Bronchial epithelial cell (primary cell): ENCODE results near the gene PLIN1. TPM values are rescaled to one million over a fixed set of nuclear protein-coding genes. Genes with fewer than 3 reads are reported as not detected.

Experiments used
- DNase-seq: peaks from one replicate; pipeline ENCODE4 v3.0.0-alpha.2; 2010; ENCODE audit warnings: low read depth
- FAIRE-seq: peaks from 2 replicates; lab custom pipeline; 2011; peaks lifted over from hg19 to GRCh38; lab: Jason Lieb, UNC
- H3K27me3 ChIP-seq: 2 replicates; pipeline ENCODE4 v1.5.1; 2011; ENCODE audit warnings: low read length; ENCODE audit not compliant: control insufficient read depth, insufficient read depth
- H3K36me3 ChIP-seq: 2 replicates; pipeline ENCODE4 v1.5.1; 2011; ENCODE audit warnings: low read length; ENCODE audit not compliant: control insufficient read depth, insufficient read depth
- H3K4me3 ChIP-seq: 2 replicates; pipeline ENCODE4 v1.5.1; 2011; ENCODE audit warnings: mild to moderate bottlenecking, low read depth, low read length, control low read depth
- CTCF ChIP-seq: IDR thresholded peaks from 2 replicates; pipeline ENCODE4 v1.5.1; 2011; ENCODE audit warnings: mild to moderate bottlenecking, moderate library complexity, low read length, control low read depth, inconsistent platforms; ENCODE audit not compliant: insufficient read depth, severe bottlenecking
- total RNA-seq: library from RNA; depleted of rRNA; stranded (reverse); fragments of >200 nt; gene quantifications from 2 replicates; pipeline ENCODE4 v1.2.1, GENCODE V29; 2014

The PLIN1 gene
- total RNA-seq, 1 donor from 2014 or later, result under 0.01 TPM

DNA sequence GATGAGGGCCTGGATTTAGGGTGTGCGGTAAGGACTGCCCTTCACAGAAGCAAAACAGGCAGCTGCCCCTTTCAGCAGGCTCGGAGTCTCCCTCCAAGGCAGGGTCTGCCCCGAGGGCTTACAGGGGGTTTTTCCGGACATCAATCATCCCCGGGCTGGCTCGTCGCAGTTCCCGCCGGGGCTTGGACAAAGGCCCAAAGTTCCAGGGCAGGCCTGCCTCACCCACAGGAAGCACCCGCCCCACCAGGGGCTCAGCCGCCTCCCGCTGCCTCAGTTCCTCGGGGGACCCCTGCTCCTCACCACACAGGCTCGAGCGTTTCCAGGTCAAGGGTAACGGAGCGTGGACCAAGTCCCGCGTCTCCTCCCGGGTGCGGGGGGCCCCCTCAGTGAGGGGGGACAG, 50.9 kb downstream of the PLIN1 start:
- Histone ChIP-seq H3K4me3 (no peak overlapping the region), H3K36me3 (peaks cover 15% of the 10 kb centered on the region), H3K27me3 (no peaks in the 10 kb centered on the region)
- DNase-seq (no peak), FAIRE-seq (no peak)
- TF ChIP-seq CTCF, result no peak

DNA sequence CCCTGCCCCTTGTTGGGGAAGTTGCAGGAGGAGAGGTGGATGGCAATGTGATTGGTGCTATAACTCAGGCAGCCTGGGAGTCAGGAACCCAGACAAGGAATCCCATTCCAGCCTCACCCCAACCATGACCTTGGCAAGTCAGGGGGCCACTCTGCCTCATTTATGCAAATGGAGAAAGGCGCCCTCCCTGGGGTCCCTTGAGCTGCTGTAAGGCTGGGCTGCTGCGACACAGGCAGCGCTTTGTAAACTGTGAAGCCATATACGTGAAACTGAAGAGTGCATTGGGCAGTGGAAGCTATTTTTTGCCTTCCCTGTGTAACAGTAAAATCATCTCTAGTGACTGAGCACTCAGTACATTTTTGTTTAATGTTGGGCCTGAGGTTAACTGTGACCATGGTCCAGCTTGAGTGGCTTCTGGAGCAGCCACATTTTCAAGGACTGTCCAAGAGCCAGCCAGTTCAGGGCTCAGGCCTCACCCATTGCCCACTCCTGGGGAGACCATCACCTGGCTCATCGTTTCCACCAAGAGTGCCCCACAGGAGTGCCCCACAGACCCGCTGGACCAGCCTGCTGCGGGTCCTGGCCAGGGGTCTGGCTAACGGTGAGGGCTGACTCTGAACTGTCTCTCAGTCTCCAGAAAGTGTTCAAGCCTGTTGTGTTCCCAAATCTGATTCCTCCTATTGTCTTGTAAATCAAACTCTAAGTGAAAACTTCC, 51.8 kb downstream of the PLIN1 start:
- no peak for TF ChIP-seq CTCF
- FAIRE-seq, result no peak
- Histone ChIP-seq H3K27me3 (no peaks in the 10 kb centered on the region), H3K36me3 (peaks cover 17% of the 10 kb centered on the region), H3K4me3 (no peak overlapping the region)
- DNase-seq, result no peak

- no peak for TF ChIP-seq CTCF
- DNase-seq (no peak), FAIRE-seq (no peak)
- H3K27me3 ChIP-seq, result no peaks in the 10 kb centered on the region
- H3K4me3 ChIP-seq, result no peak overlapping the region
- peaks cover 20% of the 10 kb centered on the region for H3K36me3 ChIP-seq
Observed at GRCh38 chr15:89625716-89626115, 53.5 kb downstream of the PLIN1 start.

- no peaks in the 10 kb centered on the region for H3K27me3 ChIP-seq
Observed at GRCh38 chr15:89623165-89623564, 56.0 kb downstream of the PLIN1 start.

GRCh38 chr15:89621547-89621946, 57.6 kb downstream of the PLIN1 start:
- Histone ChIP-seq H3K36me3 (peaks cover 18% of the 10 kb centered on the region), H3K27me3 (no peaks in the 10 kb centered on the region), H3K4me3 (no peak overlapping the region)
- DNase-seq (no peak), FAIRE-seq (no peak)
- TF ChIP-seq CTCF, result no peak

More at GRCh38 chr15:89623165-89623564, 56.0 kb downstream of the PLIN1 start:
- DNase-seq (no peak), FAIRE-seq (no peak)
- H3K36me3 ChIP-seq, result peaks cover 21% of the 10 kb centered on the region
- no peak for TF ChIP-seq CTCF
- no peak overlapping the region for H3K4me3 ChIP-seq

DNA sequence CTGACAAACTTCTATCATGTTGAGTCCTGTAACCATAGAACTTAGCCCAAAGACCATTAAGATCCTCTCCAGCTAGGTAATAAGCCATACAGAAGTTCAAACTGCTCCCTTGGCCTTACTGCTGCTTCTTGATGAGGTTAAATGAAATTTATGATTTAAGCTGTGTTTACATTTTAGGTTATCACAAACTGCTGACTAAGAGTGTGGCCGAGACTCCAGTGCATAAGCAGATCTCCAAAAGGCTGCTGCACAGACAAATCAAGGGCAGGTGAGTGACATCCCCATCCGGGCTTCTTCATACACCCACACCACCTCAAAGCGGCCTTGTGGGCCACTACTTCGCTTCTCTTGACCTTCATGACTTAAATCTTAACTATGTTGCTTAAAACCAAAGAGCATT, 62.9 kb downstream of the PLIN1 start:
- peaks cover 6% of the 10 kb centered on the region for H3K36me3 ChIP-seq
- TF ChIP-seq CTCF, result no peak
- no peak overlapping the region for H3K4me3 ChIP-seq
- H3K27me3 ChIP-seq, result no peaks in the 10 kb centered on the region
- no peak for DNase-seq
- no peak for FAIRE-seq
